Stimulated activated effector memory CD8-positive, alpha-beta T cell treated with anti-CD3 and anti-CD28 coated beads, Interleukin-12 subunit alpha, Interleukin-12 subunit beta, amount 100 ng/mL, for 72 hours (primary cell): ENCODE measurements around the gene MREG.

Experiments
- ATAC-seq: fragments of 150-1000 bp; cut with Tn5 transposase; 2 replicates; pipeline ENCODE4 v1.10.0; 2021
- DNase-seq, 2 donors: peaks; one replicate each; pipeline ENCODE4 v3.0.0; 2021 to 2022; ENCODE audit warnings: low spot score in 2 of 2
- H3K27ac Mint-ChIP-seq: one replicate; pipeline ENCODE4 v1.8.0; 2022; ENCODE audit warnings: mild to moderate bottlenecking, mixed read lengths
- H3K36me3 Mint-ChIP-seq: one replicate; pipeline ENCODE4 v1.8.0; 2022; ENCODE audit warnings: mild to moderate bottlenecking, mixed read lengths
- H3K4me1 Mint-ChIP-seq: one replicate; pipeline ENCODE4 v1.8.0; 2022; ENCODE audit warnings: mixed read lengths
- H3K4me3 Mint-ChIP-seq: one replicate; pipeline ENCODE4 v1.8.0; 2022; ENCODE audit warnings: mild to moderate bottlenecking, mixed read lengths
- H3K9me3 Mint-ChIP-seq: one replicate; pipeline ENCODE4 v1.8.0; 2022; ENCODE audit warnings: mixed read lengths

MREG gene, protein sequence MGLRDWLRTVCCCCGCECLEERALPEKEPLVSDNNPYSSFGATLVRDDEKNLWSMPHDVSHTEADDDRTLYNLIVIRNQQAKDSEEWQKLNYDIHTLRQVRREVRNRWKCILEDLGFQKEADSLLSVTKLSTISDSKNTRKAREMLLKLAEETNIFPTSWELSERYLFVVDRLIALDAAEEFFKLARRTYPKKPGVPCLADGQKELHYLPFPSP

DNA sequence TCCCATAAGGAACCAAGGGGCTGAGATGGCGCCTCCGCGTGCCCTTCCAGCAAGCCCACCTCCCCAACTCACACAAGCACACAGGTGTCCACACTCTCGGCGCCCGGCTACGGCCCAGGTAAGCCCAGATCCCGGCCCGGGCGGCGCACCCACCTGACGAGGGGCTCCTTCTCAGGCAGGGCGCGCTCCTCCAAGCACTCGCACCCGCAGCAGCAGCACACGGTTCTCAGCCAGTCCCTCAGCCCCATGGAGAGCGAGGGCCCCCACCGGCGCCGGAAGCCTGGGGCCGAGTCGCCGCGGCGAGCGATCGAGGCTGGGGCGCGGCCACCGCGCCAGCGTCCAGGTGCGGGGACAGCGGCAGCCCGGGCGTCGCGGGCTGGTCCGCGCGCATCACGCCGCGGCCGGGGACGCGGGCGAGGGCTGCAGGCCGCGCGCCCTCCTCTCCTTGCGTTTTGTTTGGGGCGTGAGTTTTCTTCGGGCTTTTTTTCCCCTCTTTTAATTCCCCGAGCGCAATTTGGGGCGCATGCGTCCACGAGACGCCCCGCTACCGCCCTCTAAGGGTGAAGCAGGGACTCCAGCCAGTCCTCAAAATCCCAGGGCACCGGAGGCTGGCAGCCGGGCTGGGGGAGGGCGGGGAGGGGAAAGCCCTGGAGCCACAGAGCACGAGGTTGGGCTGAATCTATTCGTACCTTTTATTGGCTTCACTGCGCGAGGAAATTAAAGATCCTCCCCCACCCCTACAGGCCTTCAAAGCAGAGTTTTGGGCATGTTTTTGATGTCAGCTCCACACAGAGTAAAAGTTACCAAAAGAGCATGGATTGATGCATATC is at the start of gene MREG:
Gene MREG (minus strand): TSS at position 472 of the 830 bp plus-strand sequence. CDS start 224 bp downstream, at position 248.
- peaks cover 52% of the 10 kb centered on the region for H3K4me1 Mint-ChIP-seq
- H3K9me3 Mint-ChIP-seq, result no peaks in the 10 kb centered on the region
- H3K36me3 Mint-ChIP-seq, result peaks cover 6% of the 10 kb centered on the region
- peak; percentile 81 to 92 for DNase-seq
- H3K27ac Mint-ChIP-seq, result peak within 1 kb of the TSS; percentile 91
- peak; percentile 77 for ATAC-seq
- H3K4me3 Mint-ChIP-seq, result peak within 1 kb of the TSS; percentile 89

DNA sequence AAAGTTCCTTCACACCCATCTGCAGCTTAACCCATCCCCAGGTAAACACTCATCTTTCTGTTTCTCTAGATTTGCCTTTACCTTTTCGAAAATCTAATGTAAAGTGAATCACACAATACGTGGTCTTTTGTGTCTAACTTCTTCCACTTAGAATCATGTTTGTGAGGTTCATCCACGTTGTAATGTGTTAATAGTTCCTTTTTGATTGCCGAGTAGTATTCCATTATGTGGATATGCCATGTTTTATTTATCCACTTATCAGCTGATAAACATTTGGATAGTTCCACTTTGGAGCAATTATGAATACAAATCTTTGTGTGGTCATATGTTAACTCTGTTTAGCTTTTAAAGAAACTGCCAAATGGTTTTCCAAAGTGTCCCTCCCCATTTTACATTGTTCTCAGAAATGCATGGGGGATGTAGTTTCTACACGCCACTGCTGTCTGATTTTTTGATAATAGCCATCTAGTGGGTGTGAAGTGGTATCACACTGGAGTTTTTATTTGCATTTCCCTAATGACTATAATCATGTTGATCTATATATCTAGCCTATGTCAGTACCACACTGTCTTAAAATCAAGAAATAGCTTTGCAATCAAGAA is 46.0 kb upstream of the MREG start:
- H3K36me3 Mint-ChIP-seq, result peaks cover 42% of the 10 kb centered on the region
- ATAC-seq (no peak), DNase-seq (no peak)
- no peak overlapping the region for H3K4me3 Mint-ChIP-seq
- H3K4me1 Mint-ChIP-seq, result peaks cover 14% of the 10 kb centered on the region
- H3K27ac Mint-ChIP-seq, result no peak overlapping the region
- H3K9me3 Mint-ChIP-seq, result no peaks in the 10 kb centered on the region

DNA sequence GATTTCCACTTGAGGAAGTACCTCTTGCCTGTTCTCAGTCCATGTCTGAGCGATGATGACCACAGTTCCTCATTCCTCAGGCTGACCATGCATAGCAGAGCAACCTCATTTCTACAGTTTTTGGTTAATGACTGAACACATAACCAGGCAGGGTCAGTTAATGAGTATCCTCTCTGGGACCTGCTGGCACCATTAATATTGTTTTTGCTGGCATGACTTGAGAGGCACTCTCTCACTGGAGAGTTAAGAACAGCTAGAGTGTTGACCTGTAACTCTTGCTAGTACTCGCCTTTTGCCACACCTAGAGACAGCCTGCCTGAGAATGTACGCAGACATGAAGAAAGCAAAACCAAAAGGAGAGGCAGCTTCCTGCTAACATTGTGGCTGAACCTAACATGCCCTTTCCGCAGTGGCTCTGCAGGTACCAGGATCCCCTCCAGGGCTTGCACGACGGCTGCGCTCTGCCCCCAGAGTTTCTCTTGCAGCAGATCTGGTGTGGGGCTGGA is 44.4 kb upstream of the MREG start:
- no peaks in the 10 kb centered on the region for H3K9me3 Mint-ChIP-seq
- peaks cover 14% of the 10 kb centered on the region for H3K4me1 Mint-ChIP-seq
- peaks cover 35% of the 10 kb centered on the region for H3K36me3 Mint-ChIP-seq
- ATAC-seq (peak; percentile 94), DNase-seq (peak; percentile 13 to 69)
- peak overlapping the region; percentile 65 for H3K4me3 Mint-ChIP-seq
- H3K27ac Mint-ChIP-seq, result peak overlapping the region; percentile 94

DNA sequence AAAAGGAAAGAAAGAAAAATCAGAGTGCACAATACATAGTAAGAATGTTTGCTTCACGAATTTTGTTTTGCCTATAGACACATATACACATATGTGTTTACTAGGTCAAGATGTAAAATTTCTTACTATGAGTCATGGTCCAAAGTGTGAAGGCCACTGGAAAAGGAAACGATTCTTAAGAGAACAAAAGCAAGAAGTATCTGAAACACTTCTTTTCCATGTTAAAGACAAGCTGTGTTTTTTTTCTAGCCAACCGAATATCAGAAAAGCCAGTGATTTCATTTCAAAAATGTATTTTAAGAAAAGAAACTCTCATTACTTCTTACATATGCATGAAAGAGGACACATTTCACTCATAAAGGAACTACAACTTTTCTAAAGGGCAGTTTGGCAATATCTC is 43.4 kb upstream of the MREG start:
- peak overlapping the region; percentile 94 for H3K27ac Mint-ChIP-seq
- no peak for ATAC-seq

DNA sequence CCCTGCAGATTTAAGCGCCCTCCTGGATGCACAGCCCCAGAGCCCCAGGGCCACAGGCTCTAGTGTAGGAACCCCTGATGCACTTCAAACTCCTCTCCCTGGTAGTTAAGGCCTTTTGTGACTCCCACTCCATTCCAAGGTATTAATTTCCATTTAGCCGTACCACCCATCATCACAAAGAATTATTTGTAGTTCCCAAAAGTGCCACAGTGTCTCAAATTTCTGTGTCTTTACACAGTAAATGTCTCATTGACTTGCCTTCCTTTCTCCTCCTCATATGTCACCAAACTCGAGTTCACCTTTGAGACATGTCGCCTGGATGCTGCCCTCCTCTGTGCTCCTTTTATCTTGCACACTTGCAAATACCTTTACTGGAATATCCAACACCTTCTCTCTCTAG is 42.3 kb upstream of the MREG start:
- no peaks in the 10 kb centered on the region for H3K9me3 Mint-ChIP-seq
- H3K4me3 Mint-ChIP-seq, result no peak overlapping the region
- H3K27ac Mint-ChIP-seq, result peak overlapping the region; percentile 94
- H3K36me3 Mint-ChIP-seq, result peaks cover 16% of the 10 kb centered on the region
- ATAC-seq (no peak), DNase-seq (no peak)
- peaks cover 14% of the 10 kb centered on the region for H3K4me1 Mint-ChIP-seq

More for the DNA sequence above, 43.4 kb upstream of the MREG start:
- Mint-ChIP-seq H3K4me3 (peak overlapping the region; percentile 65), H3K36me3 (peaks cover 26% of the 10 kb centered on the region), H3K9me3 (no peaks in the 10 kb centered on the region), H3K4me1 (peaks cover 14% of the 10 kb centered on the region)
- DNase-seq, result no peak

DNA sequence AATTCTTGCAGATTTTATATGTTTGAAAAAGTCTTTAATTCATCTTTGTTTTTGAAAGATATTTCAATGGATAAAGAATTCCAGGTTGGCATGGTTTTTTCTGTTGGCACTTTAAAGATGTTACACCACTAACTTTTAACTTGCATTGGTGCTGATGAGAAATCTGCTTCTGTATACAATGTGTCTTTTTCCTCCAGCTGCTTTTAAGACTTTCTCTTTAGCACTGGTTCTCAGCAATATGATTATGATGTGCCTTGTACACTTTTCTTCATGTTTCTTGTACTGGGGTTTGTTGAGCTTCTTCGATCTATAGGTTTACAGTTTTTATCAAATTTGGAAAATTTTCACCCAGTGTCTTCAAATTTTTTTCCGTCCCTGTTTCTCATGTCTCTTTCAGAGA is 39.1 kb upstream of the MREG start:
- Mint-ChIP-seq H3K9me3 (no peaks in the 10 kb centered on the region), H3K4me3 (no peak overlapping the region), H3K36me3 (peaks cover 38% of the 10 kb centered on the region), H3K27ac (no peak overlapping the region), H3K4me1 (peaks cover 14% of the 10 kb centered on the region)
- DNase-seq (no peak), ATAC-seq (no peak)

DNA sequence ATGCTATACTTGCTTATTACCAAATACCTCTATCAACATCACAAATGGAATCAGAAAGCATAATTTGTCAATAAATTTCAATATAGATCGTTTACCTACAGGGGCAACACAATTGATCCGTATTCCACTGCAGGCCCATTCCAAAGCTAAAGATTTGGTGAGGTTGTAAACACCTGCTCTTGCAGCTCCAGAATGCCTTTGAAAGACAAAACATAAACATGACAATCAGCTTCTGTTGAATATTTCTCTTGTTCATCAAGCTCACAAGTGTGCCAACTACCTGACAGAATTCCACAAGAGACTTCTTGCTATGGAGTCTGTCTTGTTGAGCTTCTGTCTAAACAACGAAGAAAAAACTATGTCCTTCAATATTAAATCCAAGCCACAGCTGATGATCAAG is 38.0 kb upstream of the MREG start:
- H3K36me3 Mint-ChIP-seq, result peaks cover 49% of the 10 kb centered on the region
- no peak for ATAC-seq
- no peak overlapping the region for H3K4me3 Mint-ChIP-seq
- H3K4me1 Mint-ChIP-seq, result peaks cover 11% of the 10 kb centered on the region
- DNase-seq, result no peak
- no peaks in the 10 kb centered on the region for H3K9me3 Mint-ChIP-seq
- H3K27ac Mint-ChIP-seq, result no peak overlapping the region

DNA sequence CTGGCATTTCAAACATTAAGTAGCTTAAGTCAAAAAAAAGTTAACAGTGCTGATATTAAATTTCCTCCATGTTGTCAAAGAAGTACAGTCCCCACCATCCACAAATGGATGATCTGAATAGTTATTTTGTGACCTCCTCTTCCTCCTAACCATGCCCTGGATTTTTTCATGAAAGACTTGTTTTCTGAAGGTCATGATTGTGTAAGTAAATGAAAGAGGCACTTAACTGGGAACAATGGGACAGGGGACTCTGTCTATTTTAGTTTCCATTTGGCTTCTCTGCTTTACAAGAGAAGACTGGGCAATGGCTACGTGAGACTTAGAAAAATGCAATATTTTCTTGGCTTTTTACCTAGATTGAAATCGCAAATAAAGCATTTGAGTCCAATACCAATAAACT is 36.1 kb upstream of the MREG start:
- no peak for DNase-seq
- no peak for ATAC-seq
- H3K4me1 Mint-ChIP-seq, result peaks cover 8% of the 10 kb centered on the region
- no peak overlapping the region for H3K27ac Mint-ChIP-seq
- H3K9me3 Mint-ChIP-seq, result no peaks in the 10 kb centered on the region
- H3K4me3 Mint-ChIP-seq, result no peak overlapping the region
- peaks cover 53% of the 10 kb centered on the region for H3K36me3 Mint-ChIP-seq

DNA sequence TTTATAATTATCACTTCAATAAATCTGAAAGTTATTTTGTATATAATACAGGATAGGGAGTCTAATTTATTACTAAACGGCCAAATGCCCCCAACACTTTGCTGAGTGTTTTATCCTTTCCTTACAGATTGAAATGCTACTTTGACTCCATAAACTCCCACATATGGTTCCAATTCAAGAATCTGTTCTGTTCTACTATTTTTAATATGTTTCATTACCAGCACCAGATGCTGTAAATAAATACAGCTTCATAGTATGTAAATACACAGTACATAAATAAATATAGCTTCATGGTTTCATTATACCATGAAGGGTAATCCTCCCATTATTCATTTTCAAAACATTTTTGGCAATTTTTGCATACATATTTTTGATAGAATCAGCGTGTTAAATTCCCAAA is 34.0 kb upstream of the MREG start:
- Mint-ChIP-seq H3K9me3 (no peaks in the 10 kb centered on the region), H3K4me1 (peaks cover 14% of the 10 kb centered on the region), H3K36me3 (peaks cover 64% of the 10 kb centered on the region), H3K27ac (no peak overlapping the region), H3K4me3 (no peak overlapping the region)
- no peak for DNase-seq
- no peak for ATAC-seq

DNA sequence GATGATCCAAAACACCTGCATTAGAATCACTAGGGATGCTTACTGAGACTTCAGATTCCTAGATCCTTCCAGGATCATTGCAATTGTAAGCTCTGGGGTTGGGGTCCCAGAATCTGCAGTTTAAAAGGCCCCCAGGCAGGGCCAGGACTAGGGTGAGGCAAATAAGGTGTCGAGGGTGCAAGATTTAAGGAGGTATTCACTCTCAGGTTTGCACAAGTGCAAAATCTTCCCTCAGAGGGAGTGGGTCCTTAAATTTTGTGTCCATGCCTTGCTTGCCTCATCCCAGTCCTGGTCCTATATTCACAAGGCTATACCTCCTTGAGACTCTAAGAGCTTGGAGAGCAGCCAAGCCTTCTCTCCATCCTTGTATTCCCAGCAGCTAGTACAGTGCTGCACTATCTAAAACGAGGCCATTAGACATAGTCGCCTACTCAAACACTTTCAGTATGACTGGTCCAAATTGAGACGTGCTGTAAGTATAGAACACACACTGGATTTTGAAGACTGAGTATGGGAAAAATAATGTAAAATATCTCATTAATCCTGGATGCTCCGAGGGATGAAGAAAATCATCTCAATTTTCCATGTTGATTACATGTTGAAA is 31.6 kb upstream of the MREG start:
- no peak for DNase-seq
- Mint-ChIP-seq H3K9me3 (no peaks in the 10 kb centered on the region), H3K4me3 (no peak overlapping the region), H3K27ac (peak overlapping the region; percentile 3), H3K4me1 (peaks cover 14% of the 10 kb centered on the region), H3K36me3 (peaks cover 60% of the 10 kb centered on the region)
- ATAC-seq, result peak; percentile 96

DNA sequence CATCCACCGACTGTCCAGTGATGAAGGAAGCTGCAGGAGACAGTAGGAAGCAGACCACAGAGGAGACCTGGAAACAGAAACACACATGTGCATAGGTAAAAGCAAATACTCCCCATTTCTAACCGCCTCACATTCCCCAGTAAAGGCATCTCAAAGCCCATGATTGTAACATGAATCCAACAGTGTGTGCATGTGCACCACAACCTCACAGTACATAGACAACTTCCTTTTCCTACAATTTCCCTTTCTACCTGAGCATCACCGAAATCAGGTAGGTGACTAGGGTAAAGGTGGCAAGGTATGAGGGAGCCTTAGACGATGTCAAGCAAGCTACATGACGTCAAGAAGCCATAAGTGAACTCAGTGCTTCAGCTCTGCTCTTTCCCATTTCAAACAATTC is 30.6 kb upstream of the MREG start:
- DNase-seq, result no peak
- peaks cover 68% of the 10 kb centered on the region for H3K36me3 Mint-ChIP-seq
- H3K9me3 Mint-ChIP-seq, result no peaks in the 10 kb centered on the region
- H3K4me3 Mint-ChIP-seq, result no peak overlapping the region
- ATAC-seq, result no peak
- peaks cover 14% of the 10 kb centered on the region for H3K4me1 Mint-ChIP-seq
- peak overlapping the region; percentile 3 for H3K27ac Mint-ChIP-seq

DNA sequence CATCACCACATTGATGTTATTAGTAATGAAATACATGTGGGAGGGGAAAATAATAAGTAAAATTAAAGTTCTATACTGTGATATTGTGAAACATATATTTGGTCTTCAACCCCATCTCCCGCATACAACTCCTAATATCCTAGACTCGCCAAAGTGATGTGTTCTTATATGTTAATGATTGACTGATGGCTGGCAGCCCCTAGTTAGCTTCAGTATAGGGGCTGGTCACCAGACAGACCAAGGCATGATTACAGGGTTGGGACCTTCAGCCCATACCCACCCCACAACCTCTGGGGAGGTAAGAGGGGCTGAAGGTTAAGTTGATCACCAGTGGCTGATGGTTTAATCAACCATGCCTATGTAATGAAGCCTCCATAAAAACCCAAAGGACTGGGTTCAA is 28.1 kb upstream of the MREG start:
- no peaks in the 10 kb centered on the region for H3K9me3 Mint-ChIP-seq
- DNase-seq, result no peak
- ATAC-seq, result no peak
- peaks cover 43% of the 10 kb centered on the region for H3K36me3 Mint-ChIP-seq
- H3K27ac Mint-ChIP-seq, result peak overlapping the region; percentile 45
- H3K4me3 Mint-ChIP-seq, result no peak overlapping the region
- H3K4me1 Mint-ChIP-seq, result peaks cover 14% of the 10 kb centered on the region

DNA sequence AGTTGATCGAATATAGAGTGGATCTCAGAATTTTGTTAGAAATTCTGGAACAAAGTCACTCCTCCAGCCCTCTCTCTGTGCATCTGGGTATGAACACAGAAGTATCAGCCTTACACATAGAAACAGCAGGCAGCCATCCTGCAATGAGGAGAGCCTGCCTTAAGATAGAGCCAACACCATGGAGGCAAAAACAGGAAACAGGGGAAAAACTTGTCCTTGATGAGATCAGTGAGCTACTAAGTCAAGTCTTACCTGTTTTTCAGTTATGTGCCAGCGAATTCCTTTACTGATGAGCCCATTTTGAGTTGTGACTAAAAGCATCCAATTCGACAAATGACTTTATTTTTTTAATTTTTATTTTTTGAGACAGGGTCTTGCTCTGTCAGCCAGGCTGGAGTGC is 26.6 kb upstream of the MREG start:
- ATAC-seq, result no peak
- no peak for DNase-seq
- peaks cover 29% of the 10 kb centered on the region for H3K36me3 Mint-ChIP-seq
- peak overlapping the region; percentile 82 for H3K27ac Mint-ChIP-seq
- H3K4me1 Mint-ChIP-seq, result peaks cover 10% of the 10 kb centered on the region
- H3K4me3 Mint-ChIP-seq, result no peak overlapping the region
- no peaks in the 10 kb centered on the region for H3K9me3 Mint-ChIP-seq

DNA sequence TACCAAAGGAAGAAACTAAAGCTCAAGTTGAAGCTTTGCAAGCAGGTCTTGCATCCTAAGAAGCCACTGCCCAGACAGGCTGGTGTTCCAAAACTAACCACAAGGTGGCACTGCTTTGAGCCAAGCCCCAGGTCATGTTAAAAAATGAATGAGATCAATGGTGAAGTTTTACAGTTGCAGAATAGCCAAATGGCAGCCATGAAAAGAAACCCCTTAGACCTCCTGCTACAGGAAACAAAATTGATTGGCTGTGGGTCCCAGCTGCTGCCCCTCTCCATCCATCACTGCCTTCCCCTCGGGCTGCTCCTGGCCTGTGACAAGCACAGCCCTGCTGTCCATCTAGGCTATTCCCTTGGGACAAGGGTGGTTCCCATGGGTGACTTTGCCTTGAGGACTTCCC is 20.7 kb upstream of the MREG start:
- Mint-ChIP-seq H3K36me3 (peaks cover 23% of the 10 kb centered on the region), H3K9me3 (no peaks in the 10 kb centered on the region), H3K4me3 (no peak overlapping the region), H3K4me1 (peaks cover 32% of the 10 kb centered on the region), H3K27ac (no peak overlapping the region)
- DNase-seq (peak; percentile 82 to 92), ATAC-seq (peak; percentile 48)

DNA sequence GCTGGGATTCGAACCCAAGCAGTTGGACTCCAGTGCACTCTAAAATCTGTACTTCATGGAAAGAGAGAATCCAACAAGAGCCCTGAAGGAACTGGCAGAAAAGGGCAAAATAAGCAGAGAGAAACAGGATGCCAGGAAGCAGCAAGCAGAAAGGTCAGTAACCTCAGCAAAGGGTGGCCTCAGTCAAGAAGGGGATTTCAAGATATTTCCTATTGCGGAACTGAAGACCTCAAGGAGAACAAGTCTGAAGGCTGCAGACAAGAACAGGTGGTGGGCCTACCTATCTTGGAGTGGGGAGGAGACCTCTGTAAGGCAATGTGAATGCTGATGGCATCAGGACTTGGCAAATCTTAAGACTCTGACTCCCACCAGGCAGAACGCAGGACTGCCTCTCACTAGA is 20.1 kb upstream of the MREG start:
- ATAC-seq, result no peak
- Mint-ChIP-seq H3K4me3 (no peak overlapping the region), H3K9me3 (no peaks in the 10 kb centered on the region), H3K27ac (no peak overlapping the region), H3K36me3 (peaks cover 27% of the 10 kb centered on the region), H3K4me1 (peaks cover 32% of the 10 kb centered on the region)
- no peak for DNase-seq
